CD4-positive, alpha-beta T cell treated with Interleukin-17A for 4 hours (primary cell): Measurements from ENCODE around the gene TOMM70.
"Not testable (repeated sequence)": the region's sequence is repeated elsewhere in the genome, so short reads cannot be mapped to it uniquely, and the experiment has no call there.

Source experiments
- DNase-seq: peaks from one replicate; pipeline ENCODE4 v3.0.0-alpha.2; 2020; ENCODE audit warnings: mixed read lengths

The TOMM70 gene

DNA sequence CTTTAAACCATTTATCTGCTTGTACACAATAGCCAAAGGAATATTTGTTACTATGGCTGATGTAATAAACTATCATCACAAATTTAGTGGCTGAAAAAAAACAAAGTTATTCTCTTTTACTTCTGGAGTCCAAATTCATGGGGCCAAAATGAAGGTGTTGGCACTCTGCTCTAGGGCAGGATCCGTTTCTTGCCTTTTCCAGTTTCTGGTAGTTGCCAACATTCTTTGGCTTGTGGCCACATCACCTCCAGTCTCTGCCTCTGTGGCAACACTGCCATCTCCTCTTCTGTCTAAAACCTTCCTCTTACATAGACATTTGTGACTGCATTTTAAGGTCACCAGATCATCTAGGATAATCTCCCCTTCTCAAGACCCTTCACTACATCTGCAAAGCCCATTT is 39.0 kb downstream of the TOMM70 start:
- no peak for DNase-seq

DNA sequence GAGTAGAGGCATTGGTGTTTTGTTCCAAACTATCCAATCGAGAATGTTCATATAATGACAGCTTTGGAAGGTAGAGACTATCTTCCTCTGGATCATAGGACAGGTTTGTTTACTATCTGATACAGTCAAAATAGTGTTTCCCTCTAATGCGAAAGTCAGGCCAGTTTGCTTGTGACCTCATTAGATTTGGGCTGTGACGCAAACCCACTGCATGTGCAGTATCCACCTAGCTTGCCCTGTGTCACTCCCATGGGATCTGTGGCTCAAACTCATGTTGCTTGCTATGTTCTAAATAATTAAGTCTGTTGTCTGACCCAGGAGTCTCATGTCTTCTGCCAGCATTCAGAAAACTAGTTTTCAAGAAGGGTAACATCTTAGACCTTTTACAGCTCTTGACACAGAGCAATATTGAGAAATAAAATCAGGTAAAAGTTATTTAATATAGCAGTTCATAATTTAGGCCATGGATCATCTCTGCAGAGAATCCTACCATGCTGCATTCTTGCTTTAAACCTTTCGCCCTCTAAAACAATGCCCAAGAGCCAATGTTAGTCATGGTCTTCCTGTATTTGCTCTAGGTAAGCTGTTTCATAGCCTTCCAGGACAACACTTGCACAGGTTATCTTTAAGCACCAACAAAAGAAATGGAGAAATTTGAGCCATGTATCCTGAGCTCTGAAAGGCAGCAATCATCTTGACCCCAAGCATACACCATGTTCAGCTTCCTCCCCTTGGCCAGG is 40.0 kb downstream of the TOMM70 start:
- DNase-seq = no peak

GRCh38 chr3:100359035-100359434 is 41.9 kb downstream of the TOMM70 start:
- DNase-seq = no peak

DNA sequence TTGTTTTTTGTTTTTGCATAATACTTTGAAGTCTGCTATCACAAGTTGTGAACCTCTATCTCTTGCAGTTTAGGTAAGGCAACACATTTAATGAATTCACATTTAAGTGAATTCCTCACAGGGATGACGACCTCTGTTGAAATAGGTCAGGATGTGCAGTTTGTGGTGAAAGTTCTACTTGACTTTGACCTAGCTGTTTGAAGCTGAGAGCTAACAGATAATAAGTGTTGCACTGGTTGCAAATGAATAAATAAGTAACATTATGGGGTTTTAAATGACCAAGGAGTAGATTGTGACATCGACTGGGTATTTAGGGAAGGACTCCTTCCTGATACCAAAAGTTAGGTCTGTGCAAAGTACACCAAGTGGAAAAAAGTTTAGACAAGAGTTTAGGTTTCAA is 42.5 kb downstream of the TOMM70 start:
- DNase-seq = no peak

GRCh38 chr3:100354850-100355249 is 46.0 kb downstream of the TOMM70 start:
- DNase-seq = no peak

- DNase-seq = no peak
Observed at GRCh38 chr3:100352296-100353231, 48.3 kb downstream of the TOMM70 start.

DNA sequence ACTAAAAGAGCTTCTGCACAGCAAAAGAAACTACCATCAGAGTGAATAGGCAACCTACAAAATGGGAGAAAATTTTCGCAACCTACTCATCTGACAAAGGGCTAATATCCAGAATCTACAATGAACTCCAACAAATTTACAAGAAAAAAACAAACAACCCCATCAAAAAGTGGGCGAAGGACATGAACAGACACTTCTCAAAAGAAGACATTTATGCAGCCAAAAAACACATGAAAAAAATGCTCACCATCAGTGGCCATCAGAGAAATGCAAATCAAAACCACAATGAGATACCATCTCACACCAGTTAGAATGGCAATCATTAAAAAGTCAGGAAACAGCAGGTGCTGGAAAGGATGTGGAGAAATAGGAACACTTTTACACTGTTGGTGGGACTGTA is 49.1 kb downstream of the TOMM70 start:
- DNase-seq = not testable (repeated sequence)

GRCh38 chr3:100348727-100349126 is 52.2 kb downstream of the TOMM70 start:
- DNase-seq = no peak

DNA sequence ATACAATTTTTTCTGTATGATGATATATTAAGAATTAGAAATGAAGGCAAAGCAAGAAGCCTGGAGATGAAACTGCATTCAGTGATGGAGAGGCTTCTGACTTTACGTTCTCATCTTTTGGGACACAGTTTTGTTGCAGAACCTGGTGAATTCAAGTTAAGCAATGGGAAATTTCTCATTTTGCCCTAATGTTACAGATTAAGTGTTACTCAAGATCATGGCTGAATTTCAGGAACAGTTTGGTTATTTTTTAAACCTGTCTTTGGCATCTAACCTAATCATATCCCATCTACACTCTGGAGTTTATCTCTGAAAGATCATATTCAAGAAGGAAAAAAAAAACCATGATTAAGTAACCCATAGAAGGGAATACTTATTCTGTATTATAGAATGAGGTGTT is 60.4 kb downstream of the TOMM70 start:
- DNase-seq = no peak

- no peak for DNase-seq
Observed at GRCh38 chr3:100339786-100340185, 61.1 kb downstream of the TOMM70 start.

DNA sequence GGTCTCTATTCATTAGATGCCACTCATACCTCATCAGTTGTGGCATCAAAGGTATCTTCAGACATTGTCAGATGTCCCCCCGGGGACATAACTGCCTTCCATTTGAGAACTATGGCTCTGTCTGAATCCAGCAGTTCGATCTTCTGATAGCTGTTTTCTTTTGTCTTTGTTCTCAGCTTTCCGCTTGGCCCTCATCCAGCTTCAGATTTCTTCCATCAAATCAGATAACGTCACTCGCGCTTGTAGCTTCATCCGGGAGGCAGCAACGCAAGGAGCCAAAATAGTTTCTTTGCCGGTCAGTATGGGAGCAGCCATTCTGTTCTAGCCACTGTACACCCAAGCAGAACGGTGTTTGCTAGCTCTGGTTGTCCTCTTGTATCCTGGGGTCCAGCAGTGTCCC is 62.0 kb downstream of the TOMM70 start:
- DNase-seq = no peak

DNA sequence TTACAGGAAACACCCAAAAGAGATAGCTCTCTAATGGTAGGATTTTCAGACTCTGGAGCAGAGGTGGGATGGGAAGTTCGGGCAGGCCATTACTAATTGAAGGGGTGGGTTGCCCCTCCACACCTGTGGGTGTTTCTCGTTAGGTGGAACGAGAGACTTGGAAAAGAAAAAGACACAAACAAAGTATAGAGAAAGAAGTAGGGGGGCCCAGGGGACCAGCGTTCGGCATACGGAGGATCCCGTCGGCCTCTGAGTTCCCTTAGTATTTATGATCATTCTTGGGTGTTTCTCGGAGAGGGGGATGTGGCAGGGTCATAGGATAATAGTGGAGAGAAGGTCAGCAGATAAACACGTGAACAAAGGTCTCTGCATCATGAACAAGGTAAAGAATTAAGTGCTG is 64.7 kb downstream of the TOMM70 start:
- not testable (repeated sequence) for DNase-seq

- peak; percentile 11 for DNase-seq
Observed at GRCh38 chr3:100335434-100335833, 65.5 kb downstream of the TOMM70 start.

DNA sequence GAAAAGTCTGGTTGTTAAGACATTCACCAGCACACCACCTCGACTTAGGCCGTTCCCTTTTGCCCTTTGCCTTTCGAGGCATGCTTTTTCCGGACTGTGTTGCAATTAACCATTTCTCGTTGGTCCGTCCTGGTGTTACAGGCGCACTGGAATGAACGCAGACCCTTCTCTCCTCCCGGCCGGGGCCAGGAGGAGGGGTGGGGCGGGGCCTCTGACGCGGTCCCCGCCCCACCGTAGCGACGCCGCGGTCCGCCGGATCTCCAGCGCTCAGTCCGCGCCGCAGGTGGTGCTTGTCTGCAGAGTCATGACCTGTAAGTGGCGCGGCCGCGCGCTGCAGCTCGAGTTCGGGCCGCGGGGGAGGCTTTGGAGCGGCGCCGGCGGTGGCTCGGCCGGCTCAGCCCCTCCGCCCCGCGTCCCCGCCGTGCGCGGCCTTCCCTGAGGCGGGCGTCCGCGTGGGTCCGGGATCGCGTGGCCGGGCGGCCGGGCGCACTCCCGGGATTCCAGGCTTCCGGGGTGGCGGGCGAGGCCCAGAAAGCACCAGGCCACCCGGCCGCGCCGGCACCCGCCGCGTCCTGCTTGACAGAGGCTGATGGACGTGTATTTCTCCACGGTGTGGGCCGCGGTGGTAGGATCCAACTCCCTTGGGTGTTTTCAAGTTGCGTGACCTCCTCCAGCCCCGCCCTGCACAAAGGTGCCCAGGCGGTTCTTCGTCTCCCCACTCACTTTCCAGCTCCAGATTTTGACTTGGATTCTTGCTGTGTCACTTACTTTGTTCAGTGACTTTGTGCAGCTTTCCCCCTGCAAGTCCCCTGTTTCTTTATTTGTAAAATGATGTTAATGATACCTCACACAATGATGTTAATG is 66.2 kb downstream of the TOMM70 start, which contains the start of gene NIT2:
TSS of gene NIT2 (plus strand) at position 270 of the 864 bp plus-strand sequence. CDS start at position 305, 35 bp downstream.
- peak; percentile 85 for DNase-seq

GRCh38 chr3:100333970-100334487 is 66.9 kb downstream of the TOMM70 start:
- DNase-seq = no peak

DNA sequence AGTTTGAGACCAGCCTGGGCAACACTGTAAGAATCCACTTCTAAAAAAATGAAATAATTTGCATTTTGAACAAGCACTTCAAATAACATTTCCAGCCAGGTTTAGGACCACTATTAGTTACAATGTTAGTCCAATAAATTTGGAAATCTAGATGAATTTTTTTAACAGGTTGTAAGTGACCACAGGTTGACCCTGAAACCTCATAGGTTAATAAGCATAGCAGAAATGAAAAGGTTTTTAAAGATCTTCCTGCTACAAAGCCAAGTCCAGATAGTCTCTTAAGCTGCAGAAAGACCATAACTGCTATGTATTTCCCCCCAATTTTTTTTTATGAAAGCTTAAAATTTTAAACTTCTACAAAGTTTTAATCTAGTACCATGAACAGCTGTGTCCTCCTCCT is 67.8 kb downstream of the TOMM70 start:
- DNase-seq = no peak

- no peak for DNase-seq
Observed at GRCh38 chr3:100331660-100332059, 69.2 kb downstream of the TOMM70 start.

- no peak for DNase-seq
Observed at GRCh38 chr3:100330651-100331050, 70.2 kb downstream of the TOMM70 start.

DNA sequence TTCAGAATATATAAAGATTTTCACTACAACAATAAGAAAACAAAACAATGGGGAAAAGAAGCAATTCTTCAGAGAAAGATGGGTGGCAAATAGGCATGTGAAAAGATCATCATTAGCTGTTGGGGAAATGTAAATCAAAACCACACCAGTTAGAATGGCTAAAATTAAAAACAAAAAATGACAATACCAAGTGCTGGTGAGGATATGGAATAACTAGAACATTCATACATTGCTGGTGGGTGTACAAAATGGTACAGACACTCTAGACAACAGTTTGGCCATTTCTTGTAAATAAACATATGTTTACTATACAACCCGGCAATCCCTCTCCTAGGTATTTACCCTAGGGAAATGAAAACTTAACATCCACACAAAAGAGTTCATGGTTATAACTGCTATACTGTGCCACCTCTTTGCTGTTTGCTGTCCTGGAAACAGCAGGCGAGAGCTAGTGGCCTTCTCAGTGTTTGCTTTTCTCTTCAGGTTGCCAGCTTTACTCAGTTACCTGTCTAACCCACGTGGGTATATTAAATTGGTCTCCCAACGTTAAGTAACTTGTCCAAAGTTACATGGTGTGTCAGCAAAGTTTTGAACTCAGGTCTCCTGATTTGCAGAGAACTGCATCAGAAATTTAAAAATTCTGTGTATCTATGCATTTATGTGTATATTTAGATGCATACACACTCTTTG is 70.9 kb downstream of the TOMM70 start:
- DNase-seq = no peak

DNA sequence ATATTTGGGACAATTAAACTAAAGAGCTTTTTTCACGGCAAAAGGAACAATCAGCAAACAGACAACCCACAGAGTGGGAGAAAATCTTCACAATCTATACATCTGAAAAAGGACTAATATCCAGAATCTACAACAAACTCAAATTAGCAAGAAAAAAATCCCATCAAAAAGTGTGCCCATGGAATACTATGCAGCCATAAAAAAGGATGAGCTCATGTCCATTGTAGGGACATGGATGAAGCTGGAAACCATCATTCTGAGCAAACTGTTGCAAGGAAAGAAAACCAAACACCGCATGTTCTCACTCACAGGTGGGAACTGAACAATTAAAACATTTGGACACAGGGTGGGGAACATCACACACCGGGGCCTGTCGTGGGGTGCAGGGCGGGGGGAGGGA is 73.5 kb downstream of the TOMM70 start:
- not testable (repeated sequence) for DNase-seq

DNA sequence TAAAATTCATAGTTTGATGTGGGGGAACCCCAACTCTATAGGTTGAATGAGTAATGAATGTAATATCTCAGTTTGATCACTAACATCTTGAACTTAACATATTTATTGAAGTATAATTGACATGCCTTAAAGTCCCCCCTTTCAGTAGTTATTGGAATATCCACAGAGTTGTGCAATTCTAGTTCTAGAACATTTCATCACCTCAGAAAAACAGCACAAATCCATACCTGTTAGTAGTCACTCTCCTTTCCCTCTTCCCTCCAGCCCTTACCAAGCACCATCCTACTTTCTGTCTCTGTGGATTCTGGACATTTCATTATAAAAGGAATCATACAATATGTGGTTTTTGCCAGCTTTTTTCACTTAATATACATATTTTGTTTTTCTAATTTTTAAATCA is 75.1 kb downstream of the TOMM70 start:
- no peak for DNase-seq

GRCh38 chr3:100324044-100324443 is 76.8 kb downstream of the TOMM70 start:
- DNase-seq = no peak
